Stimulated activated CD4-positive, alpha-beta T cell treated with anti-CD3 and anti-CD28 coated beads, Interleukin-2, amount 100 ng/mL, for 4 hours (primary cell): ENCODE results near the gene GLG1.

ENCODE experiments used
- DNase-seq: peaks from one replicate; pipeline ENCODE4 v3.0.0-alpha.2; 2020; ENCODE audit warnings: low read depth

Gene GLG1

GRCh38 chr16:74608381-74608780 is 1.5 kb upstream of the GLG1 start:
- DNase-seq: no peak

GRCh38 chr16:74607962-74608356 is 1.0 kb upstream of the GLG1 start:
- DNase-seq: no peak

DNA sequence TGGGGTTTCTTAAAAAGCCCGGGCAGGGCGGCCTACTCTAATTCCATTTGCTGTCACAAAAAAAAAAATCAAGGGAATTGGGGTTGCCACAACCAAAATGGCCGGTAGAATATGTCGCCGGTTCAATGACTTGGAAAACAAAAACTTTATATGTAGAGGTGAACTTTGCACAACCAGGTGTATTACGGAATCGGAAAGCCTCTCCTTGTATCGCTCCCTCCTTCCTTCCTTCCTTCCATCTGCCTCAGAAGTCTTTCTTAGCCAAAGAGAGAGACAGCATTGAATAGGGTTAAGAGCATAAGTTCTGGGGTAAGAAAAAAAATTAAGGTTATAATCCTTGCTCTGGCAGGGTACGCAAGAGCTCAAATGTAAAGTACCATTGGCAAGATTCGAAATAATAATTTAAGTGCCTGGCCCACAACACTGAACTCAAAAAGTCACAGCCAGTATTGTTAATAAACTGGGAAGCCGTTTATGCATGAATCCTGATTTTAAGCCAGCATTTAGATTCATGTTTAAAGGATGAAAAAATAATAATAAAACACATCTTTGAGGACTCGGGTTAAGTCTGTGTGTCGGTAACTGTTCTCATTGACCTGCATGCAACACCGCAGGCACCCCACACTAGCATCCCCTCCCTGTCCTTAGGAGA is 522 bp upstream of the GLG1 start:
- DNase-seq: no peak

DNA sequence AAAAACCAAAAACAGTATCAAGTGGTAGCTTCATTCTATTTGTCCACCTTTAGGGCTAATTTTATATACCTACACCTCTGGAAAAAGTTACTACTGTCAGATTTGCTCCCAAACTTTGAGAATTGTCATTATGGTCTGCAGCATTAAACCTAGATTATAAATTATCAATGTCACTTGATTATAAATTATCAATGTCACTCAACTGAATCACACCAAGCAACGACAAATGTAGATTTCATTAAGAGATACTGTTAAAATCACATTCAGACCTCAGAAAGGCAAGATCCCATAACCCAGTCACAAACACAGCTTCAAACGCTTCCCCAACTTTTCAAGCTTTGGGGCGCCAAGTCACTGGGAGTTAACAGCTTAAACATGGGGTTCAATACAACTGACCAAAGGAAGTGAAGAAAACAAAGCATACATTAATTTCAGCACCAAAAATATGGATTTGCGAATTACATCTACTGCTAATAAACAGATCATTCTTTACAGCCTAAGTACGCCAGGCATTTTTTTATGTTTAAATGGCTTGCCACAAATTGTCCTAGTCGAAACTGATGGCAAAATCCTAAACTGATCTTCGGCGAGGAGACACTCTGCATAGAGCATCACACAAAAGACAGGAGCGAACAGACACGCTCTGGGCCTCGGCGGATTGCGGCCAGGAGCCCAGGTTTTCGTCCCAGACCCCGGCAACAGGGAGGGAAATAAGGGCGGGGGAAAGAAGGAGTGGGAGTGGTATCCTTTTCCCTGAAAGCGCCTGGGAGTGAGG is 981 bp downstream of the GLG1 start:
- DNase-seq: no peak

GRCh38 chr16:74605332-74605731 is 1.6 kb downstream of the GLG1 start:
- DNase-seq: no peak

DNA sequence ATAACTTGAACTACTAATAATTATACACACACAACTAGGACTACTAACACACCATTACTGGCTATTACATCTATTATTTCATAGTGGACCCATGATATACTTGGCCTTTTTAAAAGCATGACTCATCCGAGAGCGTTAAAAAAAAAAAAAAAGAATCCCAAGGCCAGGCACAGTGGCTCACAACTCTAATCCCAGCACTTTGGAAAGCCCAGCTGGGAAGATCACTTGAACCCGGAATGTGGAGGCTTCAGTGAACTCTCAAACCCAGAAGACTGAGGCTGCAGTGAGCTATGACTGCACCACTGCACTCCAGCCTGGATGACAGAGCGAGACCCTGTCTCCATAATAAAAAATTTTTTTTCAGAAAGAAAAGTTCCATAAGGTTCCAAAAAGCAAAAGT is 3.1 kb downstream of the GLG1 start:
- DNase-seq: no peak

DNA sequence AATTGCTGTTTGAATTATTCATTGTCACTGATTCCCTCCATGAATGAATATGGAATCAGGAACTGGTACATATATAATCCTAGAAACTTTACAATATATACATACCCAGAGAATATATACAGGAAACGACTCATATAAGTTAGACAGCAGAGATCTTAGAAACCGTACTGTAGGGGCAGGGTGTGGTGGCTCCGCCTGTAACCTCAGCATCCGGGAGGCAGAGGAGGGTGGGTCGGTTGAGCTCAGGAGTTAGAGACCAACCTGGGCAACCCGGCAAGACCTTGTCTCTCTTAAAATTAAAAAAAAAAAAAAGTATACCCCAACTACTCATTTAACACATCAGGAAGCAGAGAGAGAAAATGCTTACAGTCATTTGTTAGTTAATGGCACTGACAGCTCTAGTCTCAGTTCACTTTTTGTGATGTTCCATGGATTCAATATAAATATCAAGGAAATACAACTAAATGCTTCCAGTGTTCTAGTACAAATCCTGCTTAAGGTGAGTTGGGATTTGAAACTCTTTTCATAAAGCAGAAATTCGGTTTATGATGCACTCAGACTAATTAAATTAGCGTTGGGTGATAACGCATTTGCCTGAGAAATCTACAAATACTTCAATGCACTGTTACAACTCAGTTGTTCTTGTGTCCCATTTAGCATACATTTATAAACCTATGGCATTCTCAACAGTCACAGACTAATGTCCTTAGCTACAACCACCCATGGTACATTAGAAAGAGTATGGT is 5.6 kb downstream of the GLG1 start:
- DNase-seq: peak; percentile 34

GRCh38 chr16:74596586-74596985 is 10.3 kb downstream of the GLG1 start:
- no peak for DNase-seq

DNA sequence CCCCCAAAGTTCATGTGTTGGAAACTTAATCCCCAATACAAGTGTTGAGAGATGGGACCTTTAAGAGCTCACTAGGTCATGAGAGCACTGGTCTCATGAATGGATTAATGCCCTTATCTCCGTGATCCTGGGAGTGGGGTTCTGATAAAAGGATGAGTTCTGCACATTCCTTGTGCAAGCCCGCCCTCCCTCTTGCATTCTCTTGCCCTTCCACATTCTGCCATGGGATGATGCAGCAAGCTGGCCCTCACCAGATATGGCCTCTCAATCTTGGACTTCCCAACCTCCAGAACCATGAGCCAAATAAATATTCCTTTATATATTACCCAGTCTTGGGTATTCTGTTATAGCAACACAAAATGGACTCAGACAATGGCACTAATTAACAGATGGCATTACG is 14.1 kb downstream of the GLG1 start:
- no peak for DNase-seq

GRCh38 chr16:74591876-74592650 is 14.9 kb downstream of the GLG1 start:
- DNase-seq: no peak

DNA sequence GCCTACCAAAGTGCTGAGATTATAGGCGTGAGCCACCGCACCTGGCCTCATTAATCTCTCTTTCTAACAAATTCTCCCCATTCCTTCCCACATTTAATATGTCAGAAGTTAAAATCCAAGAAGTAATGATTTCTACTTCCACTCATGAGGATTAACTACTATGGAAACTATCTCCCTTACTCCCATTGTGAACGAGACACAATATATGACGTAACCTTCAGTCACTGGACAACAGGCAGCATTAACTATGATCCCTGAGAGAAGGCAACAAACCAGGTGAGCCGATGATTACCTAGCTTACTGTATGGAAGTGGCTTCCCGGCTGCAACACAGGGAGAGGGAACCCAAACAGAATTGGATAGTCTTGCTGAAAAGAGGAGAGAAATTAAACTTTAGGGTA is 20.0 kb downstream of the GLG1 start:
- no peak for DNase-seq

GRCh38 chr16:74585846-74586443 is 21.0 kb downstream of the GLG1 start:
- DNase-seq: no peak

DNA sequence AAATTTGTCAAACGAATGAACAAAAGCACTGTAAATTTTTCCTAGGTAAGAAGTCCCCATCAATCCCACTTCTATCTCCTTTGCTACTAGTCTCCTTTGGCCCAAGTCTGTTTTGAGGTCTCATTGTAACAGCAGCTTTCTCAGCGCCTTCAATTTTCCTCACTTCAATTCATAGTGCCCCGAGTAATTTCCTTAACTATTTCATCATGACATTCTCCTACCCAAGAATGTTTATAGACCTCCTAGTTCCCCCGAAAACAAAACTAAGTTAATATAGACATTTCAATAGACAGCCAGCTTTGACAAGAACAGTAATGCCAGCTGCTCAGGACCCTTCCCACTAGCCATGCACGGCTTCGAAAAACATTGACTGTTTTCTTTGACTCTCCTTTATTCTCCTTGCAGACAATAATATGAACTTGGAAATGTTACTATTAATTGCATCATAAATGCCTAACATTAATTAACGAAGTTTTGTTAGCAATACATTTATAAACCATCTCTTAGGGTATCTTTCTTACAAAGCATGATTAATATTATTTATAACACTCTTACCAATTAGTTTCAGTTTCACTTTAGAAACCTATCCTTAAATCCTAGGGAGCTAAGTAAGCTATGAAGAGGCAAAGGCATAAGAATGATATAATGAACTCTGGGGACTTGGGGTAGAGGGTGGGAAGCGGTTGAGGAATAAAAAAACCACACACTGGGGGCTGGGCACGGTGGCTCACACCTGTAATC is 22.8 kb downstream of the GLG1 start:
- DNase-seq: no peak

DNA sequence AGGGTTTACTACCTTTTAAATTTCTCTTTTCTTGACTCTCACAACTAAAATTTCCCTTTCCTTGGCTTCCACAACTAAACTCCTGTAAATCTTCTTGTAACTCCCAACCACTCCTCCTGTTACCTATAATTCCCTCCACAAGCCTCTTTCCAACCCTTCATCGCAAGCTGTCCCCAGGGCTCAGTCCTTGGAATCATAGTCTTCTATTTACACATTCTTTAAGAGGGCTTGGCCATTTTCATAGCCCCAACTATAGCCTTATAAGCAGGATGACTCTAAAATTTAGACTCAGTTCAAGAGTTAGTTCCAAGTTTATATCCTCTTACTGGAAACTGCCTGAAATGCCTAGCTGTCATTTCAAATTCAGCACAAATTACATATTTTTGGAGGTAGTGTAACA is 23.9 kb downstream of the GLG1 start:
- DNase-seq: no peak

DNA sequence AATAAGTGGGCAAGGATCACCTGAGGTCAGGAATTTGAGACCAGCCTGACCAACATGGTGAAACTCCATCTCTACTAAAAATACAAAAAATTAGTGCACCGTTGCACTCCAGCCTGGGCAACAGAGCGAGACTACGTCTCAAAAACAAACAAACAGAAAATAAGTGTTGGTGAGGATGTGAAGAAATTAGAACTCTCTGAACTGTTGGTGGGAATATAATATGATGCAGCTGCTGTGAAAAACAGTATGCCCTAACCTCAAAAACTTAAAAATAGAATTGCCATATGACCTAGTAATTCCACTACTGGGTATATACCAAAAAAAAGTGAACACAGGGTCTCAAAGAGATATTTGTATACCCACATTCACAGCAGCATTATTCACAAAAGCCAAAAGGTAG is 26.1 kb downstream of the GLG1 start:
- no peak for DNase-seq

DNA sequence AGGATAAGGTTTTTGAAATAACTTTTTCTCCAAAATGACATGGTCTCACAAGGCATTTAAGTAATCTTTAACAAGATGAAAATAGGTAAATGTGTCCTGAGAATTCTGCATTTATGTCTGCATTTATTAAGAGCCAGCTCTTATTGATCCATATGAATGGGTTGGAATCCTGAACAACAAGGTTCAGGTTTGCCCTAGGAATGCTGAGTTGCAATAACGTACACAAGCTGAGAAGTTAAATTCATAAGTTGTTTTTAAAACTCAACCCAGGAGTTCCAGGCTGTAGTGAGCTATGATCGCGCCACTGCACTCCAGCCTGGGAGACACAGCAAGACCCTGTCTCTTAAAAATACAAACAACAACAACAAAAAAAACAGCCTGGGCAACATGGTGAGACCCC is 28.1 kb downstream of the GLG1 start:
- DNase-seq: no peak

GRCh38 chr16:74578433-74578832 is 28.5 kb downstream of the GLG1 start:
- DNase-seq: no peak

- DNase-seq: no peak
Observed at GRCh38 chr16:74577882-74578366, 29.0 kb downstream of the GLG1 start.

DNA sequence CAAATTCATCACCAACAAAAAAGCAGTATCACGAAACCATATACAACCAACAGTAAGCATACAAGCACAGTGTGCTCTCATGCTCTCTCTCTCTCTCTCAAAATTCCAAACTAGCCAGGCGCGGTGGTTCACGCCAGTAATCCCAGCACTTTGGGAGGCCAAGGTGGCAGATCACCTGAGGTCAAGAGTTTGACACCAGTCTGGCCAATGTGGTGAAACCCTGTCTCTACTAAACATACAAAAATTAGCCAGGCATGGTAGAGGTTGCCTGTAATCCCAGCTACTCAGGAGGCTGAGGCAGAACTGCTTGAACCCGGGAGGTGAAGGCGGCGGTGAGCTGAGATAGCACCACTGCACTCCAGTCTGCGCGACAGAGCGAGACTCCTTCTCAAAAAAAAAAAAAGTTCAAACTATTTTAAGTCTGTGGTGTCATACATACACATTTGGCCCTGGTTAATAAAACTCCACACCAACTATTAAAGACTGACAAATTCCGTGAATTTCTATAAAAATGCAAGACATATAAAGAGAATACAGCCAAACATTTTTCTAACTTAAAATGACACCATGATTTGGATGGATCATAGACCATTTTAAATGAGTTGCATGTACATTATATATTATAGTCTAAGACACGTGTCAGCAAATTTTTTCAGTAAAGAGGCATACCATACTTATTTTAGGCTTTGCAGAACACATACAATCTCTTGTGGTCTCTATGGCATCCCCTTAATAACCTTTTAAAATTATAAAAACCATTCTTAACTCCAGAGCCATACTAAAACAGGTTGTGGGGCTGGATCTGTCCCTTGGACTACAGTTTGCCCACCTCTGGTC is 30.9 kb downstream of the GLG1 start:
- no peak for DNase-seq

DNA sequence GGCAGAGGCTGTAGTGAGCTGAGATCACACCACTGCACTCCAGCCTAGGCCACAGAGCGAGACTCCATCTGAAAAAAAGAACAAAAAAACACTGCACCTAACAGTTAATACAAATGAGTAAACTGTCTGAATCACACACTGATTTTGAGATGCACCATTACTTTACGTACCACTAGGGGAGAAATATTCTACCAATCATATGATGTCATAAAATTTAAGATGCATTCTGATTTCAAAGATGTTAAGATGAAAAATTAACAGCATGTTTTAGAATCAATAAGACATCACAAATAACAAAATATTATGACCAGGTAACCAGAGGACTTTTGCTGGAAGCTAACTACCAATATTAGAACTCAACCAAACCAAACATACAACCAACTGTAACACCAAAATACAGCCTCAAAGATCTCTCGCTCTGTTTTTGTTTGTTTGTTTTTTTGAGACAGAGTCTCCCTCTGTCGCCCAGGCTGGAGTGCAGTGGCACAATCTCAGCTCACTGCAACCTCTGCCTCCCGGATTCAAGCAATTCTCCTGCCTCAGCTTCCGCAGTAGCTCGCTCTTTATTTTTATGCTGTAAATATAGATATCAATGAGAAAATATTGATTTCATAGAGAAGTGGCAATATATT is 31.6 kb downstream of the GLG1 start:
- no peak for DNase-seq
